ENCODE measurements around the gene OR2S2.

DNA sequence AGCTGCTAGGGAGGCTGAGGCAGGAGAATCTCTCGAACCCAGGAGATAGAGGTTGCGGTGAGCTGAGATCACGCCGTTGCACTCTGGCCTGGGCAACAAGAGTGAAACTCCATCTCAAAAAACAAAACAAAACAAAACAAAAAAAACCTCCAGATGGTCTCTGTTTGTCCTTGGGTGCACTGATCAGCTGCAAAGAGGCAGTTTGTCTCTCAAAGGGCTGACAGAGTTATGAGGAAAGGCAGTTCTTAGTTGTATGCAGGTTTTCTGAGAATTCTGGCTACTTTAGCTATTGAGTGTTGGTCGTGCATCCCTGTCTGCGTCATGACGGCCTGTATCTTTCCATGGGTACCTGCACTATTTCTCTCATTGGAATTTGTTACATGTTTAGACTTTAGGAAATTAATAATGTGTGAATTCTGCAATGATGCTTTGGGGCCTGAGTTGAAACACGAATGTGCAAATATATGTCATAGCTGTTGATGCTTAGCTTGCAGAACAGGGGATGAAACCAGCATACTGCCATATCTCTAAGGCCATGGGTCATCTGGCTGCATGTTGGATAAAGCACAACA, 18.2 kb downstream of the OR2S2 start:
- TF ChIP-seq, protein P1, sequence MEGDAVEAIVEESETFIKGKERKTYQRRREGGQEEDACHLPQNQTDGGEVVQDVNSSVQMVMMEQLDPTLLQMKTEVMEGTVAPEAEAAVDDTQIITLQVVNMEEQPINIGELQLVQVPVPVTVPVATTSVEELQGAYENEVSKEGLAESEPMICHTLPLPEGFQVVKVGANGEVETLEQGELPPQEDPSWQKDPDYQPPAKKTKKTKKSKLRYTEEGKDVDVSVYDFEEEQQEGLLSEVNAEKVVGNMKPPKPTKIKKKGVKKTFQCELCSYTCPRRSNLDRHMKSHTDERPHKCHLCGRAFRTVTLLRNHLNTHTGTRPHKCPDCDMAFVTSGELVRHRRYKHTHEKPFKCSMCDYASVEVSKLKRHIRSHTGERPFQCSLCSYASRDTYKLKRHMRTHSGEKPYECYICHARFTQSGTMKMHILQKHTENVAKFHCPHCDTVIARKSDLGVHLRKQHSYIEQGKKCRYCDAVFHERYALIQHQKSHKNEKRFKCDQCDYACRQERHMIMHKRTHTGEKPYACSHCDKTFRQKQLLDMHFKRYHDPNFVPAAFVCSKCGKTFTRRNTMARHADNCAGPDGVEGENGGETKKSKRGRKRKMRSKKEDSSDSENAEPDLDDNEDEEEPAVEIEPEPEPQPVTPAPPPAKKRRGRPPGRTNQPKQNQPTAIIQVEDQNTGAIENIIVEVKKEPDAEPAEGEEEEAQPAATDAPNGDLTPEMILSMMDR (conservative IDR thresholded peaks at IDR 0.05) = no peak
- TF ChIP-seq ZFX (IDR thresholded peaks at IDR 0.05) = no peak
